GM23338 (cell line): ENCODE results near the gene VEGFB. TPM values are rescaled to one million over a fixed set of nuclear protein-coding genes. Genes with fewer than 3 reads are reported as not detected.

Experiments
- ATAC-seq: fragments of 200-7000 bp; cut with Tn5 transposase; 3 replicates; pipeline ENCODE4 v1.9.1; 2020
- DNase-seq: peaks from one replicate; pipeline ENCODE4 v3.0.0-alpha.2; 2015; ENCODE audit warnings: low spot score
- H2AFZ ChIP-seq: fragments of 200-600 bp; sonication (generic); 2 replicates; pipeline ENCODE4 v1.8.0; 2016; ENCODE audit warnings: antibody characterized with exemption, mild to moderate bottlenecking, moderate library complexity
- H3F3A ChIP-seq: fragments of 200-600 bp; sonication (generic); replicated peaks from 2 replicates; pipeline ENCODE4 v1.8.0; 2017; ENCODE audit warnings: antibody characterized with exemption, mixed run types, low read depth
- H3K27ac ChIP-seq: fragments of 200-600 bp; sonication (generic); 2 replicates; pipeline ENCODE4 v1.6.1; 2016; ENCODE audit warnings: low read depth
- H3K27me3 ChIP-seq: fragments of 200-600 bp; sonication (generic); 2 replicates; pipeline ENCODE4 v1.8.0; 2016; ENCODE audit warnings: mild to moderate bottlenecking, mixed run types, moderate library complexity; ENCODE audit not compliant: insufficient read depth
- H3K36me3 ChIP-seq: fragments of 200-600 bp; sonication (generic); 2 replicates; pipeline ENCODE4 v1.8.0; 2016; ENCODE audit warnings: mild to moderate bottlenecking; ENCODE audit not compliant: insufficient read depth
- H3K4me1 ChIP-seq: fragments of 200-600 bp; sonication (generic); 2 replicates; pipeline ENCODE4 v1.8.0; 2016; ENCODE audit warnings: mild to moderate bottlenecking, moderate library complexity; ENCODE audit not compliant: insufficient read depth
- H3K4me2 ChIP-seq: fragments of 200-600 bp; sonication (generic); 2 replicates; pipeline ENCODE4 v1.7.1; 2017; ENCODE audit warnings: mixed run types
- H3K4me3 ChIP-seq: fragments of 200-600 bp; sonication (generic); 2 replicates; pipeline ENCODE4 v1.6.1; 2016; ENCODE audit warnings: mixed run types
- H3K79me2 ChIP-seq: fragments of 200-600 bp; sonication (generic); replicated peaks from 2 replicates; pipeline ENCODE4 v1.8.0; 2017; ENCODE audit warnings: mild to moderate bottlenecking; ENCODE audit not compliant: insufficient read depth
- H3K9me2 ChIP-seq: fragments of 200-600 bp; sonication (generic); 2 replicates; pipeline ENCODE4 v1.8.0; 2017; ENCODE audit not compliant: insufficient read depth
- H4K20me1 ChIP-seq: fragments of 200-600 bp; sonication (generic); replicated peaks from 2 replicates; pipeline ENCODE4 v1.8.0; 2017; ENCODE audit warnings: mild to moderate bottlenecking; ENCODE audit not compliant: insufficient read depth
- H3K27ac Mint-ChIP-seq: 2 replicates; pipeline ENCODE4 v1.8.0; 2020; ENCODE audit warnings: inconsistent platforms, mild to moderate bottlenecking, moderate library complexity, mixed read lengths
- H3K27me3 Mint-ChIP-seq: 3 replicates; pipeline ENCODE4 v1.8.0; 2022; ENCODE audit warnings: low read depth, mild to moderate bottlenecking, moderate library complexity, mixed read lengths, inconsistent platforms; ENCODE audit not compliant: insufficient read depth, poor library complexity
- H3K36me3 Mint-ChIP-seq: 3 replicates; pipeline ENCODE4 v1.8.0; 2021; ENCODE audit warnings: low read depth, mild to moderate bottlenecking, inconsistent platforms, moderate library complexity, mixed read lengths
- H3K4me1 Mint-ChIP-seq: 3 replicates; pipeline ENCODE4 v1.8.0; 2020; ENCODE audit warnings: mild to moderate bottlenecking, inconsistent platforms, mixed read lengths
- H3K4me3 Mint-ChIP-seq: 3 replicates; pipeline ENCODE4 v1.8.0; 2021; ENCODE audit warnings: moderate library complexity, mild to moderate bottlenecking, inconsistent platforms, mixed read lengths
- H3K9me3 Mint-ChIP-seq: 3 replicates; pipeline ENCODE4 v1.8.0; 2020; ENCODE audit warnings: moderate library complexity, mild to moderate bottlenecking, inconsistent platforms, mixed read lengths
- CTCF ChIP-seq, 2 experiments: fragments of 200-600 bp in 1 of 2; sonication (generic) in 1 of 2; conservative IDR thresholded peaks; 2 replicates each; pipeline versions ENCODE4 v1.5.1 to v1.6.1; 2016 to 2017; ENCODE audit warnings: antibody characterized with exemption in 2 of 2, low read depth in 2 of 2, mild to moderate bottlenecking in 2 of 2, moderate library complexity in 1 of 2
- EZH2 ChIP-seq: fragments of 200-600 bp; sonication (generic); IDR thresholded peaks from one replicate; pipeline ENCODE4 v1.8.0; 2017; ENCODE audit warnings: antibody characterized with exemption, mild to moderate bottlenecking, low read depth; ENCODE audit not compliant: unreplicated experiment
- EZH2phosphoT487 ChIP-seq: fragments of 200-600 bp; sonication (generic); IDR thresholded peaks from one replicate; pipeline ENCODE4 v1.8.1; 2018; ENCODE audit warnings: antibody characterized with exemption; ENCODE audit not compliant: unreplicated experiment
- JUNB ChIP-seq: IDR thresholded peaks from one replicate; pipeline ENCODE4 v1.6.1; 2016; ENCODE audit warnings: antibody characterized with exemption; ENCODE audit not compliant: unreplicated experiment
- NANOG ChIP-seq: IDR thresholded peaks from 2 replicates; pipeline ENCODE4 v1.6.1; 2016; ENCODE audit warnings: antibody characterized with exemption, borderline replicate concordance
- POLR2AphosphoS5 ChIP-seq: IDR thresholded peaks from 2 replicates; pipeline ENCODE4 v1.6.1; 2016; ENCODE audit warnings: antibody characterized with exemption, low read depth
- STAT1 ChIP-seq: IDR thresholded peaks from one replicate; pipeline ENCODE4 v1.6.1; 2016; ENCODE audit warnings: antibody characterized with exemption; ENCODE audit not compliant: unreplicated experiment
- ZNF114 ChIP-seq: fragments of 250-450 bp; sonication (Bioruptor Pico); IDR thresholded peaks from 2 replicates; pipeline ENCODE4 v1.5.0; 2020; ENCODE audit warnings: mild to moderate bottlenecking, moderate library complexity
- ZNF331 ChIP-seq: fragments of 250-450 bp; sonication (Bioruptor Pico); IDR thresholded peaks from 2 replicates; pipeline ENCODE4 v1.5.0; 2020; ENCODE audit warnings: low read depth, mild to moderate bottlenecking, moderate library complexity
- polyA plus RNA-seq: library from polyadenylated mRNA; unstranded; fragments of >200 nt; fragmentation: Nextera tagmentation; extraction: Ambion mirVana; gene quantifications from 2 replicates; pipeline ENCODE4 v1.2.1, GENCODE V29; 2016
- total RNA-seq: library from RNA; depleted of rRNA; stranded (reverse); fragments of >200 nt; shearing (Covaris generic); gene quantifications from 2 replicates; pipeline ENCODE4 v1.2.3, GENCODE V29; 2014
- TF ChIP-seq, protein P1 (sequence below): fragments of 250-450 bp; sonication (Bioruptor Pico); IDR thresholded peaks from 2 replicates; pipeline ENCODE4 v1.5.0; 2020; ENCODE audit warnings: mild to moderate bottlenecking, moderate library complexity

The VEGFB gene
- total and polyA plus RNA-seq, 2 experiments from 2014 or later: 20.8 to 25.8 TPM

- TF ChIP-seq, protein P1, sequence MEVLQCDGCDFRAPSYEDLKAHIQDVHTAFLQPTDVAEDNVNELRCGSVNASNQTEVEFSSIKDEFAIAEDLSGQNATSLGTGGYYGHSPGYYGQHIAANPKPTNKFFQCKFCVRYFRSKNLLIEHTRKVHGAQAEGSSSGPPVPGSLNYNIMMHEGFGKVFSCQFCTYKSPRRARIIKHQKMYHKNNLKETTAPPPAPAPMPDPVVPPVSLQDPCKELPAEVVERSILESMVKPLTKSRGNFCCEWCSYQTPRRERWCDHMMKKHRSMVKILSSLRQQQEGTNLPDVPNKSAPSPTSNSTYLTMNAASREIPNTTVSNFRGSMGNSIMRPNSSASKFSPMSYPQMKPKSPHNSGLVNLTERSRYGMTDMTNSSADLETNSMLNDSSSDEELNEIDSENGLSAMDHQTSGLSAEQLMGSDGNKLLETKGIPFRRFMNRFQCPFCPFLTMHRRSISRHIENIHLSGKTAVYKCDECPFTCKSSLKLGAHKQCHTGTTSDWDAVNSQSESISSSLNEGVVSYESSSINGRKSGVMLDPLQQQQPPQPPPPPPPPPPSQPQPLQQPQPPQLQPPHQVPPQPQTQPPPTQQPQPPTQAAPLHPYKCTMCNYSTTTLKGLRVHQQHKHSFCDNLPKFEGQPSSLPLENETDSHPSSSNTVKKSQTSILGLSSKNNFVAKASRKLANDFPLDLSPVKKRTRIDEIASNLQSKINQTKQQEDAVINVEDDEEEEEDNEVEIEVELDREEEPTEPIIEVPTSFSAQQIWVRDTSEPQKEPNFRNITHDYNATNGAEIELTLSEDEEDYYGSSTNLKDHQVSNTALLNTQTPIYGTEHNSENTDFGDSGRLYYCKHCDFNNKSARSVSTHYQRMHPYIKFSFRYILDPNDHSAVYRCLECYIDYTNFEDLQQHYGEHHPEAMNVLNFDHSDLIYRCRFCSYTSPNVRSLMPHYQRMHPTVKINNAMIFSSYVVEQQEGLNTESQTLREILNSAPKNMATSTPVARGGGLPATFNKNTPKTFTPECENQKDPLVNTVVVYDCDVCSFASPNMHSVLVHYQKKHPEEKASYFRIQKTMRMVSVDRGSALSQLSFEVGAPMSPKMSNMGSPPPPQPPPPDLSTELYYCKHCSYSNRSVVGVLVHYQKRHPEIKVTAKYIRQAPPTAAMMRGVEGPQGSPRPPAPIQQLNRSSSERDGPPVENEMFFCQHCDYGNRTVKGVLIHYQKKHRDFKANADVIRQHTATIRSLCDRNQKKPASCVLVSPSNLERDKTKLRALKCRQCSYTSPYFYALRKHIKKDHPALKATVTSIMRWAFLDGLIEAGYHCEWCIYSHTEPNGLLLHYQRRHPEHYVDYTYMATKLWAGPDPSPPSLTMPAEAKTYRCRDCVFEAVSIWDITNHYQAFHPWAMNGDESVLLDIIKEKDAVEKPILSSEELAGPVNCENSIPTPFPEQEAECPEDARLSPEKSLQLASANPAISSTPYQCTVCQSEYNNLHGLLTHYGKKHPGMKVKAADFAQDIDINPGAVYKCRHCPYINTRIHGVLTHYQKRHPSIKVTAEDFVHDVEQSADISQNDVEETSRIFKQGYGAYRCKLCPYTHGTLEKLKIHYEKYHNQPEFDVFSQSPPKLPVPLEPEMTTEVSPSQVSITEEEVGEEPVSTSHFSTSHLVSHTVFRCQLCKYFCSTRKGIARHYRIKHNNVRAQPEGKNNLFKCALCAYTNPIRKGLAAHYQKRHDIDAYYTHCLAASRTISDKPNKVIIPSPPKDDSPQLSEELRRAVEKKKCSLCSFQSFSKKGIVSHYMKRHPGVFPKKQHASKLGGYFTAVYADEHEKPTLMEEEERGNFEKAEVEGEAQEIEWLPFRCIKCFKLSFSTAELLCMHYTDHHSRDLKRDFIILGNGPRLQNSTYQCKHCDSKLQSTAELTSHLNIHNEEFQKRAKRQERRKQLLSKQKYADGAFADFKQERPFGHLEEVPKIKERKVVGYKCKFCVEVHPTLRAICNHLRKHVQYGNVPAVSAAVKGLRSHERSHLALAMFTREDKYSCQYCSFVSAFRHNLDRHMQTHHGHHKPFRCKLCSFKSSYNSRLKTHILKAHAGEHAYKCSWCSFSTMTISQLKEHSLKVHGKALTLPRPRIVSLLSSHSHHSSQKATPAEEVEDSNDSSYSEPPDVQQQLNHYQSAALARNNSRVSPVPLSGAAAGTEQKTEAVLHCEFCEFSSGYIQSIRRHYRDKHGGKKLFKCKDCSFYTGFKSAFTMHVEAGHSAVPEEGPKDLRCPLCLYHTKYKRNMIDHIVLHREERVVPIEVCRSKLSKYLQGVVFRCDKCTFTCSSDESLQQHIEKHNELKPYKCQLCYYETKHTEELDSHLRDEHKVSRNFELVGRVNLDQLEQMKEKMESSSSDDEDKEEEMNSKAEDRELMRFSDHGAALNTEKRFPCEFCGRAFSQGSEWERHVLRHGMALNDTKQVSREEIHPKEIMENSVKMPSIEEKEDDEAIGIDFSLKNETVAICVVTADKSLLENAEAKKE (CRISPR knock-in tag): no peak
- no peak for TF ChIP-seq JUNB
- TF ChIP-seq POLR2AphosphoS5: no peak
- TF ChIP-seq NANOG: no peak
- no peak for TF ChIP-seq EZH2
Observed at GRCh38 chr11:64258356-64258755, 24.0 kb downstream of the VEGFB start (continued).

GRCh38 chr11:64258946-64259532 is 24.7 kb downstream of the VEGFB start:
- Mint-ChIP-seq H3K4me3 (no peak overlapping the region), H3K27me3 (peaks cover 11% of the 10 kb centered on the region), H3K9me3 (no peaks in the 10 kb centered on the region), H3K4me1 (peaks cover 8% of the 10 kb centered on the region; the same call in 2 of the 3 replicates), H3K27ac (no peak overlapping the region), H3K36me3 (peaks cover 65% of the 10 kb centered on the region)
- ATAC-seq (no peak), DNase-seq (no peak)
- no peaks in the 10 kb centered on the region for H3K4me1 ChIP-seq
- H3K4me2 ChIP-seq: no peak overlapping the region
- no peak overlapping the region for H2AFZ ChIP-seq
- H3K36me3 ChIP-seq: peaks cover 11% of the 10 kb centered on the region
- no peaks in the 10 kb centered on the region for H3K9me2 ChIP-seq
- no peaks in the 10 kb centered on the region for H3K79me2 ChIP-seq
- H3K27me3 ChIP-seq: no peaks in the 10 kb centered on the region
- H4K20me1 ChIP-seq: 0 out of 2 replicates have a peak, but pooled peaks cover 4% of the 10 kb centered on the region
- no peak overlapping the region for H3K27ac ChIP-seq
- H3F3A ChIP-seq: 0 out of 2 replicates have a peak, but pooled peaks cover 2% of the 10 kb centered on the region
- H3K4me3 ChIP-seq: no peak overlapping the region
- no peak for TF ChIP-seq ZNF114 (CRISPR knock-in tag)
- TF ChIP-seq CTCF (conservative IDR thresholded peaks at IDR 0.05; ENCODE audit: low read depth in 2 of 2): no peak
- TF ChIP-seq POLR2AphosphoS5: no peak
- no peak for TF ChIP-seq NANOG
- no peak for TF ChIP-seq EZH2phosphoT487
- TF ChIP-seq ZNF331 (CRISPR knock-in tag): no peak
- TF ChIP-seq STAT1: no peak
- TF ChIP-seq EZH2: no peak
